HG02623 (cell line): ENCODE results near the gene NMT2.

Experiments used
- ATAC-seq: cut with Tn5 transposase; IDR thresholded peaks from one replicate; pipeline ENCODE4 v1.9.1; 2021; ENCODE audit warnings: moderate library complexity; ENCODE audit not compliant: unreplicated experiment

The NMT2 gene

DNA sequence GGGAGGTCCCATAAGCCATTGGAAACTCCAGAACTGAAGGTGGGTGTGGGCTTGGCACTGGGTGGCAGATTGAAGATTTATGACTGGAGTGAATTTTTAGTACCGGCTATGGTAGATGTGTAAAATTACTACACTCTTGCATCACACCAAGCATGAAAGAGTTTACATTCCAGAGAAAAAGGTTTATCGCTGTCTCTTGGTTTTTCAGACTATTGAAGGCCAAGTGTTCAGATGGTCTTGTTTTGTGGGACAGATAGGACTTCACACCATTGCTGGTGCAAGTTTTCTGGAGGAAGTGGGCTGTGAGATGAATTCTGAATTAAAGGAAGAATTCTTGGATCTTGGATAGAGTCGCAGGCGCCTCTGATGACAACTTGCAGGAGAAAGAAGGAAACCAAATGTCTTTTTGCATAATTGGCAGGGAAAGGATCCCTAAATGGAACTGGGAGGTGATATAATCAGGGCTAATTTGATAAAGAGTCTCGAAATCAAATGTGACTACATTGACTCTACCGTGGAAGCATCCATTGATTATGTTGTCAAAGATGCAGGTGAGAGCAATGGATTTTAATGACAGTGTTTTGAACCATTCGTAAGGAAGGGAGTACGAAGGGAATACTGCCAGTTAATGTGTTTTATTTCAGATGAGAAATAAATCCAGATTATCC lies 14.2 kb upstream of the NMT2 start:
- no peak for ATAC-seq

DNA sequence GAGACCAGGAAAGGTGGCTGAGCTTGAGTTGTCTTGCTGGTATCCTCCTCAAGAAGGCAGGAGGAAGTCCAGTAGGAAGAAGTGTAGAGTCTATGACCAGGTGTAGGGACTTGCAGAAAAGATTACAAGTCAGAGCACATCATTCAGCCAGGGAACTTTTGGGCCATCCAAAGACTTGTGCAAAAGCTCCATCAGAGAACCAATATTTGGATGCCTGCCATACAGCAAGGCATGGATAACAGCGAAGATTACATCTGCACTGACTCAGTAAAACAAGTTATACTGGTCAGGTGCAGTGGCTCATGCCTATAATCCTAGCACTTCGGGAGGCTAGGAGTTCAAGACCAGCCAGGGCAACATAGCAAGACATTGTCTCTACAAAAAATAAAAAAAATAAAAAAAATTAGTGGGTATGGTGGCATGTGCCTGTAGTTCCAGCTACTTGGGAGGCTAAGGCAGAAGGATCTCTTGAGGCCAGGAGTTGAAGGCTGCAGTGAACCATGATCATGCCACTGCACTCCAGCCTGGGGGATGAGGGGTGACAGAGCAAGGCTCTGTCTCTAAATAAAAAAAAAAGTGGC lies 13.2 kb upstream of the NMT2 start:
- ATAC-seq: no peak

DNA sequence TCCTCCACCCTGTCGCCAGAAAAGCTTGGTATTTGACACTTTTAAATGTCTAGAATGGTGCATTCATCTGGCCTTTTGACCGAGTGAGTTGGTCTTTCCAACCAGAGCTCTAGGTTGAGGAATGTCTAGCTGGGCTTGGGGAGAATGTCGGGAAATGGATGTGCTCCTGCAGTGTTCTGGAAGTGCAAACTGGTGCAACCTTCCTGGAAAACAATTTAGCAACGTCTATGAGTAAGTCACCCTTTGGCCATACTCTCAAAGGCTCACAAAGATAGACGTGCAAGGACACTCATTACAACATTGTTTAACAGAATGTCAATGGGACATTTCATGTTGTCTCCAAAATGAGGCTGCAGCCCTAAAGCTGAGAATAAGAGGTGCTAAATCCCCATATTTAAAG lies 12.2 kb upstream of the NMT2 start:
- ATAC-seq: no peak

DNA sequence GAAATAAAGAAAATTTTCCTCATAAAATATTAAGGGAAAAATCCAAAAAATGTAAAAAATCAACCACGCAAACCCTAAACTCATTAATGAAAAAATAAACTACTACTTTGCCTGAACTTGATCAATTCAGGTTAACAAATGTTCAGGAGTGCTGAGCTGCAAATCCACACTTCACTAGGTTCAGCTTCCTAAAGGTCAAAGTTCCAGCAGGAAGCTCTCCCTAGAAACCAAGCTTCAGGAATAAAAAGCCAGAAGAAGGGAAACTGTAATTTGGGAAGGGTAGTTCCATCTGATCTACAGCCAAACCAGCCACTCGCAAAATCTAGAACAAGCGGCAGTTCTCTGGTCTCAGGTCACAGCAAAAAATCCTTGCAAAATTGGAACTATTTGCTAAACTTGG lies 7.8 kb upstream of the NMT2 start:
- ATAC-seq: no peak

DNA sequence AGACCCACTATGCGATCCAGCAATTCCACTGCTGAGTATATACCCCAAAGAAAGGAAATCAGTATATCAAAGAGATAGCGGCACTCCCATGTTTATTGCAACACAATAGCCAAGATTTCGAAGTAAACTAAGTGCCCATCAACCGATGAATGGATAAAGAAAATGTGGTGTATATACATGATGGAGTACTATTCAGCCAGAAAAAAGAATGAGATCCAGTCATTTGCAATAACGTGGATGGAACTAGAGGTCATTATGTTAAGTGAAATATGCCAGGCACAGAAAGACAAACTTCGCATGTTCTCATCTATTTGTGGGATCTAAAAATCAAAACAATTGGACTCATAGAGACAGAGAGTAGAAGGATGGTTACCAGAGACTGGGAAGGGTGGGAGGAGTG lies 7.1 kb upstream of the NMT2 start:
- ATAC-seq: no peak

DNA sequence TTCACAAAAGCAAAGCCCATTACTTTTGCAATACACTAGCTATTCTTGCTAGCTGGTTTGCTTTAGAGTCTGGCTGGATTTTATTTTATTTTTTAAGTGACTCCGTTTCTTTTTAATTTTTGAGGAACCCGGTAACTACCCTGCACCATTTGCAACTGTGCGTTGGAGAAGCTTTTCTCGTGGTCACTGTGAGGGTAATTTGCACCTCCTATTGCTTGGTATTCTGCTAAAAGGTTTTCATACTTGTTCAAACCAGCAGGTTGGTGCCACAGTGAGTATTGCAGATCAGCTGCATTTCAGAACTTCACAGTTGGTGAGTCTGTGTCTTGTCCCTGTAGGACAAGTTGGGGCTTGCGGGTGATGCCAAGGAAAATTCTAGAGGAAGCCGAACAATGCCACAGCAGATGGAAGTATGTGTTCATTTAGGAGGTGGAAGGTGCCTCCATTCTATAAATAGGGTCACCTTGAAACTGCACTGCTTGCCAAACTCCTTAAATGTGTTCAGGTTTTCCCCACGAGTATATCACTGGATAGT lies 3.9 kb upstream of the NMT2 start:
- no peak for ATAC-seq

DNA sequence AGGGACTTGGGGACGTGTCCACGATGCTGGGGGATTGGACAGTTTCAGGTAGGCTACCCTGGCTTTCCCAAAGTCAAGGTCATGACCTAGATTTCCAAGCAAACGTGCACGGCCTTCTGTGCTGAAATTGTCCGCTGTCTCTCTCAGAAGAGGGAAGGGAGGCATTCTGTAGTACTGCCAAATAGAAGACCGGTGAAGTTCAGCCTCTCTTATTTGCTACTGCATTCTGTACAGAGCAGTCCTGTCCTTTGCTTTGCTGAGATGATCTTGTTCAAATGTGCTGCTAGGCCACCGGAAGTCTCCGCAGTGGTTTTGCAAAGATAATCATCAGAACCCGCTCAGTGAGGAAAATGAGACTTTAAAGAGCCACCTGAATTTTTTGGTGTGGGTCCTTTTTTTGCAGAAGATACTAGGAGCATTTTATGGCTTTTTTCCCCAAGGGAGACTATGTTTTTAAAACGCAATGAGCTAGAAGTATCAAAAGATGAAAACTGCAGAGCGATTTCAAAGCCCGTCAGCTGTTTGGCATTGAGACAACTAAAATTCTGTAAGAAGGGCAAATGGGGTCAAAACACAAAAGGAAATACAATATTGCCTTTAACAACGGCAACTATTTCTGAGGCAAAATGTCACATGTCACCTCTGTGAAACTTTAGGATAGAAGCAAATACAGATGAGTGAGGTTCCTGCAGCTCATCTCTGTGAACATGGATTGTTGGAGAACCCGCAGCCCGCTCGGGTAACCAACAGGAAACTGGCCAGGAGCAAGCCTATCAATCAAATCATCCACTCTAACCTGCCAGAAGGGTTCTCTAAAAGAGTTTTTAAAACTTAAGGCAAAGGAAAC lies 1.3 kb upstream of the NMT2 start:
- ATAC-seq: no peak

DNA sequence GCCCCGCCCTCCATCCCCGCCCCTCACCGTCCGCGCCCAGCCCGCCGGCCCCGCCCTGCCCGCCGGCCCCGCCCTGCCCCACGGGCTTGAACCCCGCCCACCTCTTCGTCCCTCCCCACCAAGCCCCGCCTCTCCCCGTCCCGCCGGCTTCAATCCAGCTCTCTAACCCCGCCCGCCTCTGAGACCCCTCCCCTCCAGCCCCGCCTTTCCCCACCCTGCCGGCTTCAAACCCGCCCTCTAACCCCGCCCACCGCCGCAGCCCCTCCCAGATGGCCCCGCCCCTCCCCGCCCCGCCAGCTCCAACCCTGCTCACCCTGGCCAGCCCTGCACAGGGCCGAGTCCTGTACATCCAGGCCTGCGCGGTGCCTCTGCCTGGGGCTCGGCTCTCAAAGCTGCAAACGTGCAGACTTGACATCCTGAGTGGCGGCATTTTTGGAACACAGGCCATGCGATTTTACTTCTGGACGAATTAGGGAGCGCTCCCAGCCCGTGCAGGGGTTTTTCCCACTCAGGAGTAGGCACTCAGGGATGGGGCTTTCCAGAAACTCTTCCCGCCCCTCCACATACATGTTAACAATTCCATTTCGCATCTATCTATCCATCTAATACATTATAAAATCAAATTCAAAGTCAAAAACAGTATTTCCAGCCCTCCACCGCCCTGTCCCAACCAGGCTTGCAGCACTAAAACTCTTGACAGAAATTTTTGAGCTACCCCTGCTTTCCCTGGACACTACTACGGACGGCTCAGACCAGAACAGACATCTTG lies 477 bp upstream of the NMT2 start:
- peak; percentile 36 for ATAC-seq

DNA sequence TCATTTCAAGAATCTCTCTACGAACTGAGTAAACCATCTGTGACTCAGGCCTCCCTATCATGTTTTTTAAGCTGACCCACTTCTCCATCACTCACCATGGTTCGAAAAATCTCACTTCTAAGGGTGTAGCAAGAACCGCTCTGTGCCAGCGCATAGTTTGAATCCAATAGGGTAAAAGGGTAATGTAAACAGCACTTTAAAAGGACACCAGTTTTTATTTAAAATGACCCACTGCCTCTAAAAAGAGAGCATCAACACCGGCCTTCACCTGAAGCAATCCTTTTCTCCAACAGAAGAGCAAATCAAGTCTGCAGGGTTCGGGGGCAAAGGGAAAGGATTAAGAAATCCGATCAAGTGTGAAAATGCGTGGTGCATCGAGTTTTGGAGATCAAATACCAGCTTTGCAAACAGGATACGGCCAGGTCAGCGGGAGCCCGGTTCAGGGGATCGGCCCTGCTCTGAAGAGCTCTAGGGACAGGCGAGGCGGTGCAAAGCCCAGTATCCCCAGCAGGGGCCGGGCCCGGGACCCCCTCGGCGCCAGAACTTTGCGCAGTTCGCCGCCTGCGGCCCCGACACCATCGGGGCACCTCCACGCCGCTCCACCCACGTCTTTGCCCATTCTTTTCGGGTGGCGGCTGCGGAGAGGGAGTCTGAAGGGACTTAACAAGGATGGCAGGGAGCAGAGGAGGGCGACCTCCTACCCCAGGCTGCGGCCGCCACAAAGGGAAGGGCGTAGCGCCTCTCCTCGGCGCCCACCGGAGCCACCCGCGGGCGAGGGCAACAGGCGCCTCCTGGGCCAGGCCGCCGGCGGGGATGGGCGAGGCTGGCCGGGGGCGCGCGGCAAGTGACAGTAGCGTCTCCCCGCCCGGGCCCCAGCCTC lies 842 bp downstream of the NMT2 start:
- peak; percentile 29 for ATAC-seq

DNA sequence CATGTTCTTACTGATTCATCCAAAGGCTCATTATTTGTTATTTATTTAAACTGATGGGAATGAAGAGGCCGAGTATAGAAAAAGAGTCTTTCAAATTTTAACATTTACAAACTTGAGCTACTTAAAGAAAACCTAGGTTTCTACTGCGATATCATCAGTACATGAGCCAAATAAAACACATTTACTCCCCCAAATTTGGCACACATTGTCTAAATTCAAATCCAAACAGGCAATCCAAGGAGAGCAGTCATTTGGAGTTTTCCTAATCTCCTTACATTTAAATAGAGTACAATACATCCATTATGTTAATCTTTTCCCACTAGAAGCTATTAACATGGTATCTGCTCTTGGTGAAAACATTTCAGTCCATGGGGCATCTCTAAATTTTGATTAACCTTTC lies 2.2 kb downstream of the NMT2 start:
- no peak for ATAC-seq

DNA sequence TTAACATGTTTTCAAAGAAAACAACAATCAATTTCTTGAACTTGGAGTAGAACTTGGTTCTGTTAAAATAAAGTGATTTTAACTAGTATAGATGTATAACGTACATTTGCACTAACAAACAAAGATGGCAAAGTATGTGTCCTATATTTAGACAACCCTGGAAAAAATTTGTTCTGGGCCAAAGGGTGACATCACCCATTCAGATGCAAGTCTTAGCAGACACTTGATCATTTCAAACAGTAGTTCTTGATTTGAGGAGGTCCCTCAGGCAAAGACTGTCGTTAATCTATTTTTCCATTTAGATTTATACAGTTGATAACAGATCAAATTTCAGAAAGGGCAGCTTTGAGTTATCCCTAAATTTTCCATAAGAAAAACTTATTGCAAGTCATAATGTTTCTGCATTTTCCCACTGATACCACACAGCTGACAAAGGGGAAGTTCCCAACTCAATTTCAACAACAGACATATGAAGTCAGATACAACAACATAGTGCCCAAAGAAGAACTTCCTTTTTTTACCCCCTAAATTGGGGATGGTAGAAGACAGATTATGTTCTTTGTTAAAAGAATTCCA lies 5.2 kb downstream of the NMT2 start:
- no peak for ATAC-seq

DNA sequence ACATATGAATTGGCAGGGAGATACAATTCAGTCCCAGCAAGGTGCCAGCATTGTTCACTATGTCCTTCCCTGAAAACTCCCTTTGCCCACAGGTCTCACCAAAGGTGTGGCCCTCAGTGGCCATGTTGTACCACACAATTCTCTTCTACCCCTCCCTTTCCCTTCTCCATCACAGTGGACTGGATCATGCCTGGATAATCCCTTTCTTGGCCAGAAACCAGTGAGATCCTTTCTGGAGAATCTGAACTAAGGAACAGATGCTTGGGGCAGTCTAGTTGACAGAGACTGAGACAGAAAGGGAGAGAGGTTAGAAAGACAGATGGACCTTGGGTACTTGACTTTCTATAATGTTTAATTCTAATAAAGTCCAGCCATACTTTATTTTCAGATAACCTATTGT lies 9.5 kb downstream of the NMT2 start:
- ATAC-seq: no peak

DNA sequence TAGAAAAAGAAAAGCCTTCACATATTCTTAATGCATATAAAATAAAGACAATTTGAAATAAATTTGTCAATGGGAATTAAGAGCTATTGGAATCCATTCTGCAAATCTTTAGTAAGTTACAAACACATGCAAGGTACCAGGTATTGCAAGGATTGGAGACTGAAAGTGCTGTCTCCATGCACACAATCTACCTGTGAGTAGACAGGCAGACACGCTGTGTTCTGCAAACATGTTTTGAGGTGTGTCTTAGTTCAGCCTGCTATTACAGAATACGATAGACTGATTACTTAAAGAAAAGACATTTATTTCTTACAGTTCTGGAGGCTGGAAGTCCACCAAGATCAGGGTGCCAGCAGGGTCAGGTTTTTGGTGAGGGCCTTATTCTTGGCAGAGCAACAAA lies 10.0 kb downstream of the NMT2 start:
- no peak for ATAC-seq

DNA sequence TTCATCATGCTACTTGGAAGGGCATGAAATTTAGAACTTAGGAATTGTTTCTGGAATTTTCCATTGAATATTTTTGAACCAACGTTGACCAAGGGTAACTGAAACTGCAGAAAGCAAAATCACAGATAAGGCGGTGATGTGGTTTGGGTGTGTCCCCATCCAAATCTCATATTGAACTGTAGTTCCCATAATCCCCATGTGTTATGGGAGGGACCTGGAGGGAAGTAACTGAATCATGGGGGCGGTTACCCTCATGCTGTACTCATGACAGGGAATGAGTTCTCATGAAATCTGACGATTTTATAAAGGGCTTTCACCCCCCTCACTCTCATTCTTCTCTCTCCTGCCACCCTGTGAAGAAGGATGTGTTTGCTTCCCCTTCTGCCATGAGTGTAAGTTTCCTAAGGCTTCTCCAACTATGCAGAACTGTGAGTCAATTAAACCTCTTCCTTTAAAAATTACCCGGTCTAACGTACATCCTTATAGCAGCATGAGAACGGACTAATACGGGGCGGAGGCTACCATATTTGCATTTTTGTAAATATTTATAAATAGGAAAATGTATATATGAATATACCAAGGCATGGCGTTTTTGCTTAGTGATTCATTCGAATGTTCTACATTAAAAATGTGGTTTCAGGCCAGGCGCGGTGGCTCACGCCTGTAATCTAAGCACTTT lies 12.4 kb downstream of the NMT2 start:
- ATAC-seq: no peak

DNA sequence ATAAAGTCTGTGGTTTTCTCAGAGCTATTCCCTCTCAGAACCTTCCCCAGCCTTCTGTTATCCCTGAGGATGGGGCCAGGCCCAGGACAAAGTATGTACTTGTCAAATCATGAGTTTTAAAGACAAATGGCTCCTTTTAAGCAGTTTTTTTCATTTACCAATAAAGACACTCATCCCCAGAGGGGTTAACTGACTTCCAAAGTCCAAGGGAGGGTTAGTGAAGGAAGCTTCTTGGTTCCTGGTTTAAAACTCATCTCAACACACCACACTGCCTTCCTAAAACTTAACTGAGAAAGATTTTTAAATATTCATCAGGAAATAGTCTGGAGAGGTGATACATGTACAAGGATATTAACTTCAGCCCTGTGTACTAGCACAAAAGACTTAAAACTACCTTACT lies 15.9 kb downstream of the NMT2 start:
- ATAC-seq: no peak

DNA sequence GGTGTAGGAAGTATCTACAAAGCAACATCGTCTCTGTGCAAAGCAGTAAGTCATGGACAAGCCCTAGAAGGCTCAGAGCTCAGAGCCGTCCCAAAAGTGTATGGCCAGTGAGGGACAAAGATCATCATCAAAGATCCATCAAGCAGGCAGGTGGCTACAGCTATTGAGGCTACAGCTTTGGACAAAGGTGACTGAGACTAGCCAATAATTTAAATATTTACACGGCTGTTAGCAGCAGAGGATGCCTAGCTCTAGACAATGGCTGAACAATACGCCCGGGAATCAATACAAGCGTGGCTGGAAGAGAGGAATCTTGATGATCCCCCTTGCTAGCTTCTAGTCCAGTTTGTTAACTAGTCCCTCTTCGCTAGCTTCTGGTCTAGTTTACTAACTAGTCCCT lies 17.9 kb downstream of the NMT2 start:
- no peak for ATAC-seq

DNA sequence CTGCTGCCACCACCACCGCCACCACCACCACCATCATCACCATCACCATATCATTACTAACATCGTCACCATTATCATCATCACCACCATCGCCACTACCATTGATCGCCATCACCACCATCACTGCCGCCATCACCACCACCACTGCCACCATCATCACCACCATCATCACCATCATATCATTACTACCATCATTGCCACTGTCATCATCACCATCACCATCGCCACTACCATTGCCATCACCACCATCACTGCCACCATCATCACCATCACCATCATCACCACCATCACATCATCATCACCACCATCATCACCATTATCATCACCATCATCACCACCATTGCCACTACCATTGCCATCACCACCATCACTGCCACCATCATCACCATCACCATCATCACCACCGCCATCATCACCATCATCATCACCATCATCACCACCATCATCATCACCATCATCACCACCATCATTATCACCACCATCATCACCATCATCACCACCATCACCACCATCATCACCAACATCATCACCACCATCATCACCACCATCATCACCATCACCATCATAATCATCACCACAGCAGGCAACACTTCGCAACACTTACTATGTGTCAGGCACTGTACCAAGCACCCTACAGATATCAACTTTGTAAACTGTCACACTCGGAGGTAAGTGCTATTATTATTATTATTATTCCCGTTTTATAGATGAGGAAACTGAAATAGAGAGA lies 19.3 kb downstream of the NMT2 start:
- ATAC-seq: no peak

DNA sequence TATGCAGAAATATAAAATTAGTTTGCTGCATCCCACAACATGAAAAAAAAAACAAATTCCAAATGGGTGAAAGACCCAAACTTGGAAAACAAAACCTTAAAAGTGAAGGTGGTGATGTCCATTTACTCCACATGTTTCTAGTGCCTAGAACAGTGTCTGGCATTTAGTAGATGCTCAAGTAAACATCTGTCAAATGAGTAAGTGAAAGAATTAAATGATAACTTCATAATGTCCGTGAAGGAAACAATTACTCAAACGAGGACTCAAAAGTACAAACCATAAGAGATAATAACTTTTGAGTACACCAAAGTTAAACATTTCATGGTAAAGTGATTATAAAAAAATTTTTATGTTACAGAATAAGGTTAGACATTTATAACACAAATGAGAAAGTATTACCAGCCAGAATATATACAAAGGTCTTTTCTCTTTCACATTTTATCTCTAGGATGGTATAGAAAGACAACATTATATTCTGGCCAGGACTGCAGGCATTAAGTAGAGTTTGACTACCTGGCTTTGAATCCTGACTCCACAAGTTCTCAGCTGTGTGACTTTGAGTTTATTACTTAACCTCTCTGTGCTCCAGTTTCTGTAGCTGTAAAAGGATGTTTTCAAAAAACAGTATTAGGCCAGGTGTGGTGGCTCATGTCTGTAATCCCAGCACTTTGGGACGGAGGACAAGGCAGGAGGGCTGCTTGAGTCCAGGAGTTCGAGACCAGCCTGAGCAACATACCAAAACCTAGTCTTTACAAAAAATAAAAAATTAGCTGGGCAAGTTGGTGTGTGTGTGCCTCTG lies 20.7 kb downstream of the NMT2 start:
- ATAC-seq: no peak
